HG02678 (cell line): ENCODE results near the gene PSMG3.

Experiments used
- ATAC-seq: cut with Tn5 transposase; IDR thresholded peaks from one replicate; pipeline ENCODE4 v1.9.1; 2021; ENCODE audit warnings: mild to moderate bottlenecking, moderate library complexity; ENCODE audit not compliant: unreplicated experiment

The PSMG3 gene

DNA sequence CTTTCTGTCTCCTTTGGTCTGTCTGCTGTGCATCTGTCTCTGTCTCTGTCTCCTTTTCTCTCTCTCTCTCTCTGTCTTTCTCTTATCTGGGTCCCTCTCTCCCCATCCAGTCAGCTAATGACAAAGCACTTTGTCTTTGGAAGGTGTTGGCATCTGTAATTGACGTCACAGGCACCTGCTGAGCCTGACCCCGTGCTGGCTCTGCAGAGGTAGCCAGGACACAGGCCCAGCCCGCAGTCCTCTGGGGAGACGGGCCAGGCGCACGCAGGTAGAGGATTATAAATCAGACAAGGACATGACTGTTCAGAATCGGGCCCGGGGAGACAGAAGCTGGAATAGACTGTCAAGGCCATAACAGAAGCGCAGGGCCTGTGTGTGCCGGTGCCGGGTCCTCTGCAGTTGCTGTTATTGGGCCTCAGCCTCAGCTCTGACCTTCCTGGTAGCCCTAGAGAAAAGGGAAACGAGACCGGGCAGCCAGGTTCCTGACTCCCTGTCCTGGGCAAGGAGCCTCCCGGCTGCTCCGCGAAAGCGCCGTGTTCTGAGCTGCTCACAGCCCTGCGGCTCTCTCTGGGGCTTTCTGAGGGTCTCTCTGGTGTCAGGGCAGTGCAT lies 10.7 kb upstream of the PSMG3 start:
- no peak for ATAC-seq

DNA sequence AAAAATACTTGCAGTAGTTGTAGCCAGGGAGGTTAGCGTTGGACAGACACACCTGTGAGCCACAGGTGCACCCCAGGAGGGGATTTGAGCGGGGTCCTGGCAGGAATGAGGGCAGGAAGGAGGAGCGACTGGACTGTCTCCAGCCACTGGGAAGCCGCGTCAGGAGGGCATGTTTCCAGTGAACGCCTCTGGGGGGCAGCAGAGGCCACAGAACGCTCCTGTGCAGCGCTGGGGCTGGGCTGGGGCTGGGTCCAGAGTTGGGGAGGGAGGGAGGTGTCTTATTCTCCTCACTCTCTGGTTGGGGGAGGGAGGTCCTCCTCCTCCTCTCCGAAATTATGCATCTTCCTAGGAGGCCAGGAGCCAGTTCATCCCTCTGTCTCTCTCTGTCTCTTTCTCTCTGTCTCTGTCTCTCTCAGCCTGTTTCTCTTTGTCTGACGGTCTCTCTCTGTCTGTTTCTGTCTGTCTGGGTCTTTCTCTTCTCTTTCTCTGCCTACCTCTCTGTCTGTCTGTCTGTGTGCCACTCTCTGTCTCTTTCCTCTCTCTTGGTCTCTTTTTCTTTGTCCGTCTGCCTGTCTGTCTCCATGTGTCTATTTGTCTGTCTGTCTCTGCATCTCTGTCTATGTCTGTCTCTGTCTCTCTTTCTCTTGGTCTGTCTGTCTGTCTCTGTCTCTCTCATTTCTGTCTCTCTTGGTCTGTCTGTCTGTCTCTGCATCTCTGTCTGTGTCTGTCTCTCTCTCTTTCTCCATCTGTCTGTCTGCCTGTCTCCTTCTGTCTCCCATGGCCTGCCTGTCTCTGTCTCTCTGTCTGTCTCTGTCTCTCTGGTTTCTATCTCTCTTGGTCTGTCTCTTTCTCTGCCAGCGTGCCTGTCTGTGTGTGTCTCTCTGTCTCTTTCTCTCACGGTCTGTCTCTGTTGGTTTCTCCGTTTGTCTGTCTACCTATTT lies 9.9 kb upstream of the PSMG3 start:
- peak; percentile 52 for ATAC-seq

- no peak for ATAC-seq
Observed at GRCh38 chr7:1578513-1578912, 8.7 kb upstream of the PSMG3 start.

- ATAC-seq, result no peak
Observed at GRCh38 chr7:1576521-1577253, 6.9 kb upstream of the PSMG3 start.

DNA sequence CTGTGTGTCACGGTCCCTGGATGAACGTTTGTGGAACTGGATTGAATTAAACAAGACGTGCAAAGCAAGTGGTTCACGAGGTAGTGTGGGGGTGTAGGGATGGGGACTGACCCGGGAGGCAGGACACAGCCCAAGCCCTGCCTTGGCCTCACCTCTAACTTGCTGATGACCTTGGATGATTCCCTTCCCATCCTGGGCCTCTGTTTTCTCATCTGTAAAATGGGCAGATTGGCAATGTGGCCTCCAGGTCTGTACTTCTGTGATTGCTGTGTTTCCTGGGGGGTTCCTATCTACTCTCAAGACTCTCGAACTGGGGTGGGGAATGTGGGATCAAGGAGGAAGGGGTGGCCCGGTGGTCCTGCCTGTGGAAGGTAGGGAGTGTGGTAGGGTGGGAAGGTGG lies 6.0 kb upstream of the PSMG3 start:
- ATAC-seq, result no peak

DNA sequence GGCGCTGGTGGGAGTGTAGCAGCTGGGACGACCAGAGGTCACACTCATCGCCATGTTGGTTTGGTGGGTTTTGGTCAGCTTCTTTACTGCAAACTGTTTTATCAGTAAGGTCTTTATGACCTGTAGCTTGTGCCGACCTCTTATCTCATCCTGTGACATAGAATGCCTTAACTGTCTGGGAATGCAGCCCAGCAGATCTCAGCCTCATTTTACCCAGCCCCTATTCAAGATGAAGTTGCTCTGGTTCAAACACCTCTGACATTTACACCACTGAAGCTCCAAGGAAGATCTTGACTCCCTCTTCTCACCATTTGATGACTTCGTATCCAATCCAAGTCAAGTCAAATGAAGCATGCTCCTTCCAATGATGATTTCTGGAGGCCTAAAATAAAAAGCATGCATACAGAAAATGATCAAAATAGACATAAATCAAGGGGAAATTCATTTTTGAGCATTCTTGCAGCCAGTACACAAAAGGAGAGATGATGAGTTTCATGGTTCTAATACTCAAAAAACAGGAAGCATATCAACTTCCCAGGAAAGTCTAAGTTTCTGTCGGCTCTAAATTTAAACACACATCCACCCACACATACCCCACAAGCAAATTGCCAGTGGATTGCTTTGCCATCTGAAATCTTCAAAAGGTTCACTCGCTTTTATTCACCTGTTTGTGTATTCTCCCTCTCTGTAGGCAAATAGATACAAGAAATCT lies 2.4 kb upstream of the PSMG3 start:
- no peak for ATAC-seq

GRCh38 chr7:1569440-1569832 lies 396 bp downstream of the PSMG3 start:
- no peak for ATAC-seq

GRCh38 chr7:1569016-1569415 lies 816 bp downstream of the PSMG3 start:
- ATAC-seq, result no peak

- ATAC-seq, result no peak
Observed at GRCh38 chr7:1567896-1568510, 1.8 kb downstream of the PSMG3 start.

DNA sequence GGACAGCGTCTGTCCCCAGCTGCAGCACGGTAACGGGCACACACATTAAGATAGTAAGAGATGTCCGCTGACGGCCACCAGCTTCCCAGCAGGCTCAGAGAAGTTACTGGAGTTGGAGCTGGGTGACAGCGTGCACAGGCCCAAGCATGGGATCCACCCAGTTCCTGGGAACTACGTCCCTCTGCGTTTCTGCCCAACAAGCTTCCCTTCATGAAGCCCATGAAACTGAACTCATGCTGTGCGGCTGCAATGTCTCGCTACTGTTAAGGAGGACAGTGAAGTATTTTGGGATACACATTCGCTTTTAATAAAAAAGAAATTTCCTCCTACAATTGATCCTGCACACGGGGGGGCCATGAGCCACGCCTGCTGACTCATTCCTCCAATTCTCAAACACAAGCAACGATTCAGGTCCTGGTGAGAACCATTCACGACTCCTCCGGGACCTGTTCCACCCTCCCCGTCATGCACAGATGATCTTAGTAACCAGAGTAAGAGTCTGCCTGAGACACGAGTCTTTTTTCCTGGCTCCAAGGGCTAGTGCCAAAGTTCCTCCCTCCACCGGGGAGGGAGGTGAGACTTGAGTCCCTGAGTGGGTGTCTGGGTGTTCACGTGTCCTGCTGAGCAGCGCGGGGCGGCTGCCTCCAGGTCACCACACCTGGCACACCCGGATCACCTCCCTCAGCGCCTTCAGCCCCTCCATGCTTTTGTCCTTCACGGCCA lies 2.6 kb downstream of the PSMG3 start:
- no peak for ATAC-seq

DNA sequence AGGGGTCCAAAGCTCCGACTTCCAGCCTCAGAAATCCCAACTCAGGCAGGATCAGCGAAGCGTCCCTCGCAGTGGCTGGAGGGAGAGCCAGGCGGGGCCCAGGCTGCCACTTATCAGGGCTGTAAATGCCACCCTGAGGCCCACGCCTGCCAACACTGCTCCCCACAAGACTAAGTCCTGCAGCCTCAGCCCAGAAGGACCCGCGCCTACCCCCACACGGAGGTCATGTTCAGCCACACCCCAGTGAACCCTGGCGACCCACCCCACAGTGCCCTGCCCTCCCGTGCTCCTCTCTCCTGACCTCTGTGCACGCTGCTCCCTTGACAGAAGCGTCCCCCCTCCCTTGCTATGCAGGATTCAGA lies 3.2 kb downstream of the PSMG3 start:
- no peak for ATAC-seq

DNA sequence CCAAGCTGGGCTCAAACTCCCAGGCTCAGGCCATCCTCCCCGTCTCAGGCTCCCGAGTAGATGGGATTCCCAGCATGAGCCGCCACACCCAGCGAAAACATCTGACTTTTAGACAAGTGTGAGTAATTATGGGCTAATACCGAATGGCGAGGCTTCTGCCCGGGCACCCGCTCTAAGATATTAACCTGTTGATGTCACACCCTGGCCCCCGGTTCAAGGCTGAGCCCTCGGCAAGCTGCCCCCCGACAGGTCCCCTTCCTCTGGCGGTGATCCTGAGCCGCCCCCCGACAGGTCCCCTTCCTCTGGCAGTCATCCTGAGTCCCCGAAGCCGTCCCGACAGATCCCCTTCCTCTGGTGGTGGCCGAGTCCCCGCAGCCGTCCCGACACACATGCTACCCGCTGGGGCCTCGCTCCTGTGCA lies 5.2 kb downstream of the PSMG3 start:
- no peak for ATAC-seq

DNA sequence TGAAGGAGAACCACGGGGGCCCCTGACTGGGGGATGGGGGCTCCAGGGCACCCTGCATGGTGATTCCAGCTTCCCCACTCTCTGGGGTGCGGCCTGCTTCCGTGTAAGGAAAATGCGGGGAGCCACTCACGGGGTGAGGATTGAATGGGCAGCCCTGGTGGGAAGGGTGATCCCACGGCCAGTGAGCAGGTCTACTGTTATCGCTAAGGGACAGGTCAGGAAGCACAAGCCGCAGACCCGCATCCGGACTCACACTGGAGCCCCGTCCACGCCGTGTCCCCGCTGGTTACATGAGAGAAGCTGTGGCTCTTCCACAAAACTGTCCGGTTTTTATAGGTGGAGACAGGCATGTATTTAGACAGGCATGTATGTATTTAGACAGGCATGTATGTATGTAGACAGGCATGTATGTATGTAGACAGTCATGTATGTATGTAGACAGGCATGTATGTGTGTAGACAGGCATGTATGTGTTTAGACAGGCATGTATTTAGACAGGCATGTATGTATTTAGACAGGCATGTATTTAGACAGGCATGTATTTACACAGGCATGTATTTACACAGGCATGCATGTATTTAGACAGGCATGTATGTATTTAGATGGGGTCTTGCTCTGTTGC lies 5.7 kb downstream of the PSMG3 start:
- ATAC-seq, result no peak

DNA sequence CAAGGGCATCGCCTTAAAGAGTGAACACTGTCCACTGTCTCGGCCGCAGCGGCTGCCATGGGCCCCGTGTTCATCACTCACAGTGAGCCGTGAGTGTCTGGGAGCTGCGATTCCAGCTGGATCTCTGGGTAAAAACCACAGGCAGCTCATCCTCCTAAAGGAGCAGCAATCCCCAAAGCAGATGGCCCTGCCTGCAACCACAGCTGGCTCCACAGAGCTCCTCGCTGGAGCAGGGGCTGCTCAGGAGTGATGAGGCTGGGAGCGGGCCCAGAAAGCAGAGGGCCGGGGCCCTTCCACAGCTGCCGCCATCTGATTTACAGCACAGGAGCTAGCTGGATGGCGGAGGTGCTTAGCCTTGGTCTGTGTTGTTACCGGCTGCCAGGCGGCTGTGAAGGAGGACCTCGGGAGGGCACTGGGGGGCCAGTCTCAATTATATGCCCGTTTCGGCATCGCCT lies 7.2 kb downstream of the PSMG3 start:
- no peak for ATAC-seq

DNA sequence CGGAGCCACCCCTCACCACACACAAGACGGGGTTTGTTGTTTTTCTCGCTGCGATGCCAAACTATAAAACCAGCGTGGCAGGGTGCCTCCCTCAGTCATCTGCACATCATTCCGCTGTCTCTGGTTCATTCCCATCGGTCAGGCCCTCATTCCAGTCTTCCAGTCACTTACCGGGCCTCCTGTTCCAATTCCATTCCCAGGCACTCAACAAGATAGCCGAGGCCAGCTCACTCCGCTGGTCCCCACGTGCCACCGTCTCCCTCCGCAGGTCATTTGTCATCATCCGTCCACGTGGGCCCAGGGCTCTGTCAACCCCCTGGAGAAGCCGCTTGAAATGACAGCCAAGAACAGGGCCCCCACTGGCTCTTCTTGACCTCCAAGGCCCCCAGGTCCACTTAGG lies 7.7 kb downstream of the PSMG3 start:
- no peak for ATAC-seq

GRCh38 chr7:1561036-1561940 lies 8.5 kb downstream of the PSMG3 start:
- ATAC-seq, result no peak

DNA sequence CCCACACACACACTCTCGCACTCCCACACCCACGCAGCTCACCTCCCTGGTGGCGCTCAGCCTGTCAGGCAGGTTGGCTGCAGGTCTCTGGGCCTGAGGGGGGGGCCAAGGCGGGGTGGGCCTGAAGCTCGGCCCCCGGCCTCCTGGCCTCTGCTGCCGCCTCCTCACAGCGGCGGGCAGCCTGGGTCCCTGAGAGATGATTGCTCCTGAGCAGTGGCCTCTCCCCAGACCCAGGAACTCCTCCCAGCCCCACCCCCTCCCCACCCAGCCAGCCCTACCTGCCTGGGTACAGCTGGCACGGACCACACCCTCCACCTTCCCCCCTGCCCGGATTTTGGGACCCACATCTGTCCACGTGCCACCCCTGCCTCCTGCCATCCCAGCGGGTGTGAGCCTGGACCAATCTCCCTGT lies 9.2 kb downstream of the PSMG3 start:
- ATAC-seq, result no peak
